GM12892 (cell line): ENCODE results near the gene GALNT13.

Experiments used
- POLR2A ChIP-seq: IDR thresholded peaks from 2 replicates; pipeline ENCODE4 v1.6.1; 2011; ENCODE audit warnings: low read depth, low read length, control low read depth
- POLR2AphosphoS5 ChIP-seq: IDR thresholded peaks from 2 replicates; pipeline ENCODE4 v1.6.1; 2011; ENCODE audit warnings: low read depth, low read length, control low read depth
- TAF1 ChIP-seq: IDR thresholded peaks from 2 replicates; pipeline ENCODE4 v1.6.1; 2011; ENCODE audit warnings: low read depth, mild to moderate bottlenecking, control low read depth, low read length, borderline replicate concordance

GRCh38 chr2:154093856-154094255 is 222.1 kb downstream of the GALNT13 start:
- TF ChIP-seq POLR2A, result no peak
- no peak for TF ChIP-seq POLR2AphosphoS5
- TF ChIP-seq TAF1, result no peak
